Central memory CD8-positive, alpha-beta T cell (primary cell): ENCODE results near the gene SCGB1D2.

Experiments
- ATAC-seq: fragments of 150-1000 bp; cut with Tn5 transposase; replicated peaks from 2 replicates; pipeline ENCODE4 v1.10.0; 2022; ENCODE audit warnings: mild to moderate bottlenecking, moderate FRiP score, moderate number of reproducible peaks; ENCODE audit not compliant: poor library complexity, severe bottlenecking; ENCODE audit errors: extremely low read depth
- DNase-seq, 2 donors: peaks; one replicate each; pipeline ENCODE4 v3.0.0; 2021; ENCODE audit warnings: low spot score in 2 of 2
- H3K27ac Mint-ChIP-seq: one replicate; pipeline ENCODE4 v1.8.0; 2022; ENCODE audit warnings: low read depth, mild to moderate bottlenecking, moderate library complexity, mixed read lengths
- H3K27me3 Mint-ChIP-seq: one replicate; pipeline ENCODE4 v1.8.0; 2022; ENCODE audit warnings: mixed read lengths
- H3K36me3 Mint-ChIP-seq: one replicate; pipeline ENCODE4 v1.8.0; 2022; ENCODE audit warnings: mild to moderate bottlenecking, moderate library complexity, mixed read lengths; ENCODE audit not compliant: insufficient read depth
- H3K4me1 Mint-ChIP-seq: one replicate; pipeline ENCODE4 v1.8.0; 2022; ENCODE audit warnings: mixed read lengths
- H3K4me3 Mint-ChIP-seq: one replicate; pipeline ENCODE4 v1.8.0; 2022; ENCODE audit warnings: mild to moderate bottlenecking, moderate library complexity, mixed read lengths
- H3K9me3 Mint-ChIP-seq: one replicate; pipeline ENCODE4 v1.8.0; 2022; ENCODE audit warnings: mixed read lengths

SCGB1D2 gene

DNA sequence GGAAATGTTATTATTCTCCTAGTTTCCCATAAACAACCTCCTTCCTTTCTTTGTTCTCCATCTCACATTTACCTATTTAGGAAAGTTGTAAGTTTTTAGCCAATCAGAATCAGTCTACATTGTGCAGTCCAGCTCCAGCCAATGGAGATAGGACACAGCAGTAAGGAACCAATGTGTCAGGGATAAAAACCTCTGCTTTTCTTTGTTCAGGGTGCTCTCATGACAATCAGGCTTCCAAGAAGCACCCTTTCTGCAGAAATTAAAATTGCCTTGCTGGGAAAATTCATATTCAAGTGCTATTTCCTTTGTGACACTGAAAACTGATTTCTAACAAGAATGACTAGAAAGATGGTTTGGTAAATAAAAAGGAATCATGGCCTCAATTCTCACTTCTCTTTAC lies 18.9 kb upstream of the SCGB1D2 start:
- no peak overlapping the region for H3K4me3 Mint-ChIP-seq
- H3K4me1 Mint-ChIP-seq = no peaks in the 10 kb centered on the region
- H3K27me3 Mint-ChIP-seq = peaks cover 34% of the 10 kb centered on the region
- no peak overlapping the region for H3K27ac Mint-ChIP-seq
- peaks cover 28% of the 10 kb centered on the region for H3K9me3 Mint-ChIP-seq
- DNase-seq (no peak), ATAC-seq (no peak)
- peaks cover 2% of the 10 kb centered on the region for H3K36me3 Mint-ChIP-seq

DNA sequence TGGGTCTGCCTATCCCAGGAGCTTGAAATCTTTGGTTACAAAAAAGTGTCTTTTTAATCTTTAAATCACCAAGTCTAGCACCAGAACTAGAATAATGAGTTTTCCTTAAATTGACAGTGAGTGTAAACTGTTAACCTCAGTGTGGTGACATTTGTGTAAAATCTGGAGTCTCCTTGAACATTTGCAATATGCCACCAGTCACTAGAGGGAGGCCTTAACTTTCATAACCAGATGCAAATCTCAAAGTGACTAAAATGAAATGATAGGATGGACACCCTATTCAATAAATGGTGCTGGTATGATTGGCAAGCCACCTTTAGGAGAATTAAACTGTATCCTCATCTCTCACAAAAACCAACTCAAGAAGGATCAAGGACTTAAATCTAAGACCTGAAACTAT lies 8.3 kb upstream of the SCGB1D2 start:
- Mint-ChIP-seq H3K27ac (no peak overlapping the region), H3K4me1 (no peaks in the 10 kb centered on the region), H3K4me3 (no peak overlapping the region), H3K27me3 (peaks cover 62% of the 10 kb centered on the region), H3K9me3 (no peaks in the 10 kb centered on the region), H3K36me3 (no peaks in the 10 kb centered on the region)
- DNase-seq = no peak
- ATAC-seq = no peak

DNA sequence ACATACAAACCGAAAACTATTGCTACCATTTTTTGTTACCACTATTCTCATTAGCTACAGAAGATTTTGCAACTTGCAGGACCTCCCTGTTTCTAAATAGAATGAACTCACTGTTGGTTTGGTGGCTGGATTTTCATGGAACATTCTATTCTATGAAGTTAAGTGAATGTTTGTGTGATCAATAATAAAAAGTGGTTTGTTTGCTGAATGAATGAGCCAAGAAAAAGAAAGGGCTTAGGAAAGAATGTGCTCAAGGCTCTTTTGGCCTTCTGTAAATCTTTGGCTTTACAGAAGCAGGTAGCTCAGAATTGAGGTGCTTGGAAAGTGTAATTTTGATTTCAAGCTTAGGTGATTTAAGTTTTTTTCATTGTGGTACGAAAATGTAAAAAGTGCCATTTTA lies 5.9 kb upstream of the SCGB1D2 start:
- H3K27ac Mint-ChIP-seq = no peak overlapping the region
- no peaks in the 10 kb centered on the region for H3K36me3 Mint-ChIP-seq
- no peaks in the 10 kb centered on the region for H3K9me3 Mint-ChIP-seq
- H3K27me3 Mint-ChIP-seq = peaks cover 57% of the 10 kb centered on the region
- no peaks in the 10 kb centered on the region for H3K4me1 Mint-ChIP-seq
- ATAC-seq (no peak), DNase-seq (no peak)
- no peak overlapping the region for H3K4me3 Mint-ChIP-seq

DNA sequence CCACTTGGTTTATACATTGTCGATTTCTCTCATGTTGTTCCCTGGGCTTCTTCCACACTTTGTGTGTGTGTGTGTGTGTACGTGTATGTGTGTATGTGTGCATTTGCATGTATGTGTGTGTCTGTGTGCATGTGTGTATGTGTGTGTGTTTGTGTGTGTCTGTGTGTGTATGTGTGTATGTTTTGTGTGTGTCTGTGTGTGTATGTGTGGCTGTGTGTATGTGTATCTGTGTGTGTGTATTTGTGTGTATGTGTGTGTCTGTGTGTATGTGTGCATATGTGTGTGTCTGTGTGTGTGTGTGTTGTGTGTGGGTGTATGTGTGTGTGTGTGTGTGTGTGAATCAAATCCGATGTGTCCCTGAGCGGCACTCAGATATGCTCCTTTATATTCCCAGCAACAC lies 4.5 kb upstream of the SCGB1D2 start:
- DNase-seq (no peak), ATAC-seq (no peak)
- Mint-ChIP-seq H3K4me1 (no peaks in the 10 kb centered on the region), H3K27me3 (peaks cover 51% of the 10 kb centered on the region), H3K36me3 (no peaks in the 10 kb centered on the region), H3K27ac (no peak overlapping the region), H3K4me3 (no peak overlapping the region), H3K9me3 (no peaks in the 10 kb centered on the region)

DNA sequence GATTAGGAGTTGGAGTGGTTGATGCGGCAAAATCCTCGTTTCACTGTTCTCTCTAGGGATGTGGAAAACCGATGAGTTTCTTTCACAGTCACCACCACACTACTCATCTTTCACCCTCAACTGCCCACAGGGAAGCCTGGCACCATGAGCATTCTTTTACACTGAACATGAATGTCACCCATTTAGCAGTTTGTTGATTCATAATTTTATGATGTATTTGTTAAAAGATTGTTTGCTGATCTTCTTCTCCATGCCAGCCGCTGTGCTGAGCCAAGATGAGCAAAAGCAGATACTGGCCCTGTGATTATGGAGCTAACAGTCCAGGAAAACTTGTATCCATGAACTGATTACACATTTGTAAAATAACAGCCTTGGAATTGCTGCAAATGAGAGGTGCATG lies 3.9 kb upstream of the SCGB1D2 start:
- H3K27me3 Mint-ChIP-seq = peaks cover 51% of the 10 kb centered on the region

DNA sequence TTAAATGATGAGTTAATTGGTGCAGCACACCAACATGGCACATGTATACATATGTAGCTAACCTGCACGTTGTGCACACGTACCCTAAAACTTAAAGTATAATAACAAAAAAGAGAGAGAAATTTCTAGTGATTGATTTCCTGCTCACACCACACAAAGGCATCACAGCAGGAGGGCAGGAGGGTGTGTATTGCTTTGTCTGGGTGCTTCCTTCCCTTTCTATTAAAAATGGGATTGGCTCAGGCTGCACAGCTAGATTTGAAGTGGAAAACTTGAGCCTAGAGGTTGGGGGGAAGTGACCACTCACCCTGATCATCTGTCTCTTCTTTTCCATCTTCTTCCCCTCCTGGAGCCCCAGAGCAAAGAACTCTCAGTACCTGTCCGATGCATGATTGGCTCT lies 944 bp upstream of the SCGB1D2 start:
- H3K4me3 Mint-ChIP-seq = no peak overlapping the region
- H3K27me3 Mint-ChIP-seq = peaks cover 59% of the 10 kb centered on the region
- H3K4me1 Mint-ChIP-seq = no peaks in the 10 kb centered on the region

More for the DNA sequence above, 3.9 kb upstream of the SCGB1D2 start:
- H3K4me1 Mint-ChIP-seq = no peaks in the 10 kb centered on the region
- no peaks in the 10 kb centered on the region for H3K36me3 Mint-ChIP-seq
- no peak overlapping the region for H3K27ac Mint-ChIP-seq
- H3K9me3 Mint-ChIP-seq = no peaks in the 10 kb centered on the region
- DNase-seq (no peak), ATAC-seq (no peak)
- no peak overlapping the region for H3K4me3 Mint-ChIP-seq

DNA sequence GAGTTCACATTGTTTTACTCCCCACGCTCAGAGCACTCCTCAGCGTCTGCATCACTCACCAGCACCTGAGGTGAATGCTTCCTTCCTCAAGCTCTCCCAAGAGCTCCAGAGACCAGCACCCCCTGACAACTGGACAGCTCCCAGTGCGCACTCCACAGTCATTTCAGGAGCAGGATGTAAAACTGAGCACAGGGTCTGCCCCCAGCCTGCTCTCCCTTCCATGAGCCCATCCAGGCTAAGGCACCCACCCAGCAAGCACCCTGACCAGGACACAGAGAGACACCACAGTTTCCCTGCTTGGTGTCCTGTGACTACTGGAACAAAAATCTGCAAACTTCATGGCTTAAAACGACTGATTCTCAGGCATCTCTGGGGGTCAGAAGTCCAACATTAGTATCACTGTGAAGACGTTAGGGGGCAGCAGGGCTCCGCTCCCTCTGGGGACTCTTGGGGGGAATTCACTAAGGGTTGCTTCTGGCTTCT lies 3.3 kb downstream of the SCGB1D2 start:
- Mint-ChIP-seq H3K36me3 (no peaks in the 10 kb centered on the region), H3K27me3 (peaks cover 75% of the 10 kb centered on the region), H3K4me3 (no peak overlapping the region), H3K4me1 (no peaks in the 10 kb centered on the region), H3K9me3 (peaks cover 9% of the 10 kb centered on the region), H3K27ac (no peak overlapping the region)
- DNase-seq (no peak), ATAC-seq (no peak)

More for the DNA sequence above, 944 bp upstream of the SCGB1D2 start:
- DNase-seq (no peak), ATAC-seq (no peak)
- H3K27ac Mint-ChIP-seq = no peak overlapping the region
- H3K36me3 Mint-ChIP-seq = no peaks in the 10 kb centered on the region
- H3K9me3 Mint-ChIP-seq = no peaks in the 10 kb centered on the region

DNA sequence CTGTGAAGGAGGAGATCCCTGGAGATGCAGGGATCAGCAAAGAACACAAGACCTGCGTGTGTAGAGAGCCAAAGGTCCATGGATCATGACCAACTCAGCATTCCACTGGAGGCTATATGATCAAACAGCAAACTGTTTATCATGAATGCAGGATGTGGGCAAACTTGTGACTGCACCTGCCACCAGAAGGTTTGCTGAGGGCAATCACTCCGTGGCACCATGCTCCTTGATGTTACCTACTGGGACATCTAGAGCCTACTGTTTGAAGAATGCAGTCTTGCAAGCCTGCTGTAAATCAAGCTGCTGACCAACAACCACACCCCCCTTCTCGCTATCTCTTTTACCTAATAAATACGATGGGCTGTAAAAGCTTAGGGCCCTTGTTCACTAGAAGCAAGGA lies 9.7 kb downstream of the SCGB1D2 start:
- no peaks in the 10 kb centered on the region for H3K36me3 Mint-ChIP-seq
- peaks cover 29% of the 10 kb centered on the region for H3K9me3 Mint-ChIP-seq
- ATAC-seq (no peak), DNase-seq (no peak)
- H3K4me3 Mint-ChIP-seq = no peak overlapping the region
- H3K4me1 Mint-ChIP-seq = no peaks in the 10 kb centered on the region
- H3K27ac Mint-ChIP-seq = no peak overlapping the region
- H3K27me3 Mint-ChIP-seq = peaks cover 47% of the 10 kb centered on the region

DNA sequence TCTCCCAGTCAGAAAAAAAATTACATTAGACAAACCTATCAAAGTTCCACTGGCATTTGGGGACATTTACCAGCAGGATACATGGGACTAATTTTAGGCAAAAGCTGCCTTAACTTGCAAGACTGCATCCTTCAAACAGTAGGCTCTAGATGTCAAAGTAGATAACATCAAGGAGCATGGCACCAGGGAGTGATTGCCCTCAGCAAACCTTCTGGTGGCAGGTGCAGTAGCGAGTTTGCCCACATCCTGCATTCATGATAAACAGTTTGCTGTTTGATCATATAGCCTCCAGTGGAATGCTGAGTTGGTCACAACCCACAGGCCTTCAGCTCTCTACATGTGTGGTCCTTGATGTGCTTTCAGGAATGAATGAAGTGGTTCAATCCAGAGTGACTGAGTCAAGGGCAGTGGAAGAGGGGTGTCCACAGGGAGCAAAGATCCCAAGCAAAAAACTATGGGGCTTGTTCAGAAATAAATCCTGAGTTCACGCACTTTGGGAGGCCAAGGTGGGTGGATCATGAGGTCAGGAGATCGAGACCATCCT lies 12.0 kb downstream of the SCGB1D2 start:
- Mint-ChIP-seq H3K36me3 (no peaks in the 10 kb centered on the region), H3K4me3 (no peak overlapping the region), H3K27me3 (peaks cover 46% of the 10 kb centered on the region), H3K4me1 (no peaks in the 10 kb centered on the region), H3K9me3 (peaks cover 29% of the 10 kb centered on the region), H3K27ac (no peak overlapping the region)
- DNase-seq (no peak), ATAC-seq (no peak)

DNA sequence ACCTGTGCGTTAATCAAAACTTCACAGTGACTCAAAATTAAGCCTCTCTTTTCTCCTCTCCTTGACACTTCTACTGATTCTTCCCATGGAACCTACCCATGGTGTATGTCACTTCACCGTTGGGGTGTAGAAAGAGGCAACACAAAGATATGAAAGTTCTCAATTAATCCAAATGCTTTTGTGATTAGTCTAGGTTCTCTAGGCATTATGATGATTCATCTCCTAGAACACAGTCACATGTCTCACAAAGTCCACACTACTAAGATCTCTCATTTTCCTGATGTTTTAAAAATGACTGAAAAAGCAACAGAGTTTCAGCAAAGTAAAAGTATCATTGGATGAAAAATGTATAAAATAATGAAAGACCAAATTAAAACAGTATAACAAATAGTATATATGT lies 14.2 kb downstream of the SCGB1D2 start:
- Mint-ChIP-seq H3K36me3 (no peaks in the 10 kb centered on the region), H3K4me1 (no peaks in the 10 kb centered on the region), H3K27me3 (peaks cover 30% of the 10 kb centered on the region), H3K9me3 (peaks cover 10% of the 10 kb centered on the region), H3K4me3 (no peak overlapping the region), H3K27ac (no peak overlapping the region)
- ATAC-seq (no peak), DNase-seq (no peak)

DNA sequence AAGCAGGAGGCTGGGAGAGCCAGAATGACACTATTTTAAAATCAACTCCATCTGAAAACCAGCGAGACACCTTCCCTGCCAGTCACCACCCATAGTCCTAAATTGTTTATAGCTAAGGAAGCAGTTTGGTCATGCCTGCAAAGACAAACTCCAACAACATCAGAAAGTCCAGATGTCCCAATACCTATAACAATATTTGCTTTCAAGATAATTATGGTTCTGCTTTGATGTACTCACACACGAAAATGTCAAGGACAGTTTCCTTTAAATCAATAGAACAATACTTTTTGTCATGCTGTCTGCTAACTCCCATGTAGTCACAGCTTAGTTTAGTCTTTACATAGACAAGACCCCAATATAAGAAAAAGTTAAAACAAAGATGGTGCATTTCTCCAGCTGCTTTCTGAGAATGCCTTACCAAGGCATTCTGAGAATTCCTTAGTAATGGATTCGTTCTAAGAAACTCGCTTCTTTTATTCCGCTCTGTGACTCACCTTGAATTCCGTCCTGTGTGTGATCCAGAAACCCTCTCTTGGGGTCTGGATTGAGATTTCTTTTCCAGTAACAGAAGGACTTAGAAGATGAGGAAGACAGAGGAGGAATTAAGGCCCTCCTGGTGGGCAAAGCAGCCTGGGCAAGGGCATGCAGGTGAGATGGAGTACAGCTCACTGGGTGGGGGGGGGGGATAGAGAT lies 18.4 kb downstream of the SCGB1D2 start:
- Mint-ChIP-seq H3K27me3 (peaks cover 60% of the 10 kb centered on the region), H3K27ac (no peak overlapping the region), H3K4me1 (no peaks in the 10 kb centered on the region), H3K9me3 (no peaks in the 10 kb centered on the region), H3K4me3 (no peak overlapping the region), H3K36me3 (no peaks in the 10 kb centered on the region)
- DNase-seq = no peak
- ATAC-seq = no peak

DNA sequence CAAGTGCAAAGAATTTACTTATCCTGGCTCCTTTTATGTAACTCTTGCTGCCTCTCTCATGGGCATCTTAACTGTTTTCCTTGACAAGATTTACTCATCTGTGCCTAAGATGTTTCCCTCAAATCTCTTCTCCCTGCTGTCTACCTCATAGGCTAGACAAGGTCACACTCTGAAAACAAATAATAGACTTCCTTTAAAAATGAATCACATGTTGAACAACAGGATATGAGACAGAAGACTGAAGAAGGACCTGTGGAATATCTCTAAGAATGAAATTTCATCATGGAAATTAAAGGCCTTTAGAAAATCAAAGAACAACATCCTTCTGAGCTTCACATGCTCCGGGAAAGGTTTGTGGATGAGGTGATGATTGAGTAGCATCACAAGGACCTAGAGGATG lies 22.0 kb downstream of the SCGB1D2 start:
- H3K4me3 Mint-ChIP-seq = no peak overlapping the region

DNA sequence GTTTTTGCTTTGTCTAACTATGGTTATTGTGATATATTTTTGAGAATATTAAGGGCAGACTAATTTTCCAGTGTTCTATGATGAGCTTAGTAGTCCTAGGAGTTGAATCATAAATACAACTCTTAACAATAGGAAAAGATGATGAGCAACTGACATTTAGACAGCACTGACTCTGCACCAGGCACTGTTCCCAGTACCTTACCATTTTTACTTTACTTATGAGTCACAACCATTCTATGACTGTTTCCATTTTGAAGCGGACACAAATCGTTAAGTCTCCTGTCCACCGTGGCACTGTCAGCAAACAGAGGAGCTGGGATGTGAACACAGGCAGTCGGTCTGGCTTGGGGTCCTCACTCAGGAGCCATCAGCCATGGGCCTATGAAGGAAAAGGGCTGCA lies 24.5 kb downstream of the SCGB1D2 start:
- no peak for DNase-seq
- no peak overlapping the region for H3K4me3 Mint-ChIP-seq
- peaks cover 46% of the 10 kb centered on the region for H3K27me3 Mint-ChIP-seq
- ATAC-seq = no peak
- no peaks in the 10 kb centered on the region for H3K4me1 Mint-ChIP-seq
- no peaks in the 10 kb centered on the region for H3K9me3 Mint-ChIP-seq
- H3K27ac Mint-ChIP-seq = no peak overlapping the region
- H3K36me3 Mint-ChIP-seq = no peaks in the 10 kb centered on the region

More for the DNA sequence above, 22.0 kb downstream of the SCGB1D2 start:
- Mint-ChIP-seq H3K27me3 (peaks cover 45% of the 10 kb centered on the region), H3K4me1 (no peaks in the 10 kb centered on the region), H3K9me3 (no peaks in the 10 kb centered on the region), H3K27ac (no peak overlapping the region), H3K36me3 (no peaks in the 10 kb centered on the region)
- DNase-seq (no peak), ATAC-seq (no peak)
